Neural progenitor cell (in vitro differentiated cells): Measurements from ENCODE around the gene DIAPH2. TPM values are rescaled to one million over a fixed set of nuclear protein-coding genes. Genes with fewer than 3 reads are reported as not detected.

Source experiments
- DNase-seq: peaks from one replicate; pipeline ENCODE4 v3.0.0-alpha.2; 2016; ENCODE audit warnings: low spot score
- H2AFZ ChIP-seq: fragments of 200-600 bp; sonication (generic); replicated peaks from 2 replicates; pipeline ENCODE4 v1.6.1; 2016; ENCODE audit warnings: antibody characterized with exemption
- H3F3A ChIP-seq: fragments of 200-600 bp; sonication (generic); 2 replicates; pipeline ENCODE4 v1.6.1; 2016; ENCODE audit warnings: antibody characterized with exemption, low read depth
- H3K27ac ChIP-seq: fragments of 200-600 bp; sonication (generic); 2 replicates; pipeline ENCODE4 v1.5.1; 2016; ENCODE audit warnings: mild to moderate bottlenecking
- H3K27me3 ChIP-seq: fragments of 200-600 bp; sonication (generic); 2 replicates; pipeline ENCODE4 v1.6.1; 2016; ENCODE audit warnings: mild to moderate bottlenecking, moderate library complexity
- H3K36me3 ChIP-seq: fragments of 200-600 bp; sonication (generic); 2 replicates; pipeline ENCODE4 v1.5.1; 2016
- H3K4me1 ChIP-seq: fragments of 200-600 bp; sonication (generic); 2 replicates; pipeline ENCODE4 v1.6.1; 2016; ENCODE audit warnings: mixed run types
- H3K4me2 ChIP-seq: fragments of 200-600 bp; sonication (generic); 2 replicates; pipeline ENCODE4 v1.6.1; 2016
- H3K4me3 ChIP-seq: fragments of 200-600 bp; sonication (generic); 2 replicates; pipeline ENCODE4 v1.5.1; 2016
- H3K79me2 ChIP-seq: fragments of 200-600 bp; sonication (generic); 2 replicates; pipeline ENCODE4 v1.6.1; 2016; ENCODE audit warnings: low read depth
- H3K9ac ChIP-seq: fragments of 200-600 bp; sonication (generic); 2 replicates; pipeline ENCODE4 v1.6.1; 2016
- H3K9me3 ChIP-seq: fragments of 200-600 bp; sonication (generic); 2 replicates; pipeline ENCODE4 v1.5.1; 2016; ENCODE audit warnings: low read depth
- H4K20me1 ChIP-seq: fragments of 200-600 bp; sonication (generic); 2 replicates; pipeline ENCODE4 v1.6.1; 2016; ENCODE audit warnings: low read depth
- H3K27ac Mint-ChIP-seq: 3 replicates; pipeline ENCODE4 v1.8.0; 2021; ENCODE audit warnings: mixed read lengths
- H3K27me3 Mint-ChIP-seq: 2 replicates; pipeline ENCODE4 v1.8.0; 2022; ENCODE audit warnings: low read depth, mild to moderate bottlenecking, inconsistent platforms, moderate library complexity, mixed read lengths; ENCODE audit not compliant: insufficient read depth
- H3K36me3 Mint-ChIP-seq: 3 replicates; pipeline ENCODE4 v1.8.0; 2021; ENCODE audit warnings: mixed read lengths
- H3K4me1 Mint-ChIP-seq: 3 replicates; pipeline ENCODE4 v1.8.0; 2021; ENCODE audit warnings: mixed read lengths
- H3K4me3 Mint-ChIP-seq: 3 replicates; pipeline ENCODE4 v1.8.0; 2021; ENCODE audit warnings: mild to moderate bottlenecking, moderate library complexity, mixed read lengths
- H3K9me3 Mint-ChIP-seq: 3 replicates; pipeline ENCODE4 v1.8.0; 2020; ENCODE audit warnings: mixed read lengths
- EZH2 ChIP-seq: fragments of 200-600 bp; sonication (generic); IDR thresholded peaks from 2 replicates; pipeline ENCODE4 v1.6.1; 2017; ENCODE audit warnings: antibody characterized with exemption, mild to moderate bottlenecking, moderate library complexity
- EZH2phosphoT487 ChIP-seq: fragments of 200-600 bp; sonication (generic); IDR thresholded peaks from 2 replicates; pipeline ENCODE4 v1.6.1; 2017; ENCODE audit warnings: antibody characterized with exemption
- total RNA-seq: library from RNA; depleted of rRNA; stranded (reverse); fragments of >200 nt; gene quantifications from 2 replicates; pipeline ENCODE4 v1.2.3, GENCODE V29; 2015; ENCODE audit warnings: low replicate concordance
- TF ChIP-seq, protein P1 (sequence below): fragments of 200-600 bp; sonication (generic); IDR thresholded peaks from 2 replicates; pipeline ENCODE4 v1.5.1; 2017; ENCODE audit warnings: antibody characterized with exemption, mild to moderate bottlenecking

Gene DIAPH2
- total RNA-seq, 1 donor from 2014 or later, result 24.0 TPM

GRCh38 chrX:97060020-97060419, 375.4 kb downstream of the DIAPH2 start:
- peak overlapping the region; percentile 21 for H3K4me2 ChIP-seq
- H3K27me3 Mint-ChIP-seq, result peaks cover 4% of the 10 kb centered on the region
- H3K9me3 Mint-ChIP-seq, result no peaks in the 10 kb centered on the region
- no peak overlapping the region for H3K4me3 ChIP-seq
- H3K27ac ChIP-seq, result no peak overlapping the region
- H3K9ac ChIP-seq, result no peak overlapping the region
- H3F3A ChIP-seq, result no peaks in the 10 kb centered on the region
- no peaks in the 10 kb centered on the region for H3K9me3 ChIP-seq
- H3K4me1 Mint-ChIP-seq, result peaks cover 21% of the 10 kb centered on the region
- H3K79me2 ChIP-seq, result no peaks in the 10 kb centered on the region
- no peak overlapping the region for H3K27ac Mint-ChIP-seq
- no peaks in the 10 kb centered on the region for H4K20me1 ChIP-seq
- H3K36me3 ChIP-seq, result no peaks in the 10 kb centered on the region
- DNase-seq, result peak; percentile 60
- H3K4me3 Mint-ChIP-seq, result no peak overlapping the region
- H3K4me1 ChIP-seq, result peaks cover 8% of the 10 kb centered on the region
- TF ChIP-seq EZH2phosphoT487 (no peak), EZH2 (no peak)
- peaks cover 29% of the 10 kb centered on the region for H3K27me3 ChIP-seq
- no peak overlapping the region for H2AFZ ChIP-seq
- no peaks in the 10 kb centered on the region for H3K36me3 Mint-ChIP-seq

GRCh38 chrX:97065066-97065465, 380.4 kb downstream of the DIAPH2 start:
- DNase-seq, result no peak
- Mint-ChIP-seq H3K4me3 (no peak overlapping the region), H3K9me3 (no peaks in the 10 kb centered on the region), H3K36me3 (no peaks in the 10 kb centered on the region), H3K27ac (no peak overlapping the region), H3K4me1 (peaks cover 6% of the 10 kb centered on the region), H3K27me3 (peaks cover 2% of the 10 kb centered on the region)
- H3K79me2 ChIP-seq, result no peaks in the 10 kb centered on the region
- H2AFZ ChIP-seq, result no peak overlapping the region
- H3K4me2 ChIP-seq, result no peak overlapping the region
- H3K36me3 ChIP-seq, result no peaks in the 10 kb centered on the region
- peaks cover 12% of the 10 kb centered on the region for H3K27me3 ChIP-seq
- H3F3A ChIP-seq, result no peaks in the 10 kb centered on the region
- TF ChIP-seq, protein P1, sequence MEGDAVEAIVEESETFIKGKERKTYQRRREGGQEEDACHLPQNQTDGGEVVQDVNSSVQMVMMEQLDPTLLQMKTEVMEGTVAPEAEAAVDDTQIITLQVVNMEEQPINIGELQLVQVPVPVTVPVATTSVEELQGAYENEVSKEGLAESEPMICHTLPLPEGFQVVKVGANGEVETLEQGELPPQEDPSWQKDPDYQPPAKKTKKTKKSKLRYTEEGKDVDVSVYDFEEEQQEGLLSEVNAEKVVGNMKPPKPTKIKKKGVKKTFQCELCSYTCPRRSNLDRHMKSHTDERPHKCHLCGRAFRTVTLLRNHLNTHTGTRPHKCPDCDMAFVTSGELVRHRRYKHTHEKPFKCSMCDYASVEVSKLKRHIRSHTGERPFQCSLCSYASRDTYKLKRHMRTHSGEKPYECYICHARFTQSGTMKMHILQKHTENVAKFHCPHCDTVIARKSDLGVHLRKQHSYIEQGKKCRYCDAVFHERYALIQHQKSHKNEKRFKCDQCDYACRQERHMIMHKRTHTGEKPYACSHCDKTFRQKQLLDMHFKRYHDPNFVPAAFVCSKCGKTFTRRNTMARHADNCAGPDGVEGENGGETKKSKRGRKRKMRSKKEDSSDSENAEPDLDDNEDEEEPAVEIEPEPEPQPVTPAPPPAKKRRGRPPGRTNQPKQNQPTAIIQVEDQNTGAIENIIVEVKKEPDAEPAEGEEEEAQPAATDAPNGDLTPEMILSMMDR, result no peak
- no peak for TF ChIP-seq EZH2phosphoT487
- no peak for TF ChIP-seq EZH2
- no peaks in the 10 kb centered on the region for H3K9me3 ChIP-seq
- peaks cover 4% of the 10 kb centered on the region for H3K4me1 ChIP-seq
- no peaks in the 10 kb centered on the region for H4K20me1 ChIP-seq
- no peak overlapping the region for H3K4me3 ChIP-seq
- H3K27ac ChIP-seq, result no peak overlapping the region
- no peak overlapping the region for H3K9ac ChIP-seq

GRCh38 chrX:97065973-97066372, 381.3 kb downstream of the DIAPH2 start:
- Histone ChIP-seq H3F3A (no peaks in the 10 kb centered on the region), H3K4me2 (no peak overlapping the region), H3K27me3 (peaks cover 4% of the 10 kb centered on the region), H3K4me1 (no peaks in the 10 kb centered on the region), H3K4me3 (no peak overlapping the region), H3K9ac (no peak overlapping the region), H3K27ac (no peak overlapping the region), H3K9me3 (no peaks in the 10 kb centered on the region), H2AFZ (no peak overlapping the region), H3K79me2 (no peaks in the 10 kb centered on the region), H3K36me3 (no peaks in the 10 kb centered on the region), H4K20me1 (no peaks in the 10 kb centered on the region)
- H3K27ac Mint-ChIP-seq, result no peak overlapping the region
- H3K4me3 Mint-ChIP-seq, result no peak overlapping the region
- TF ChIP-seq, protein P1, result no peak
- H3K9me3 Mint-ChIP-seq, result no peaks in the 10 kb centered on the region
- H3K27me3 Mint-ChIP-seq, result peaks cover 2% of the 10 kb centered on the region
- no peak for DNase-seq
- H3K4me1 Mint-ChIP-seq, result no peaks in the 10 kb centered on the region
- no peaks in the 10 kb centered on the region for H3K36me3 Mint-ChIP-seq

GRCh38 chrX:97066381-97066780, 381.7 kb downstream of the DIAPH2 start:
- no peaks in the 10 kb centered on the region for H4K20me1 ChIP-seq

More at GRCh38 chrX:97066381-97066780, 381.7 kb downstream of the DIAPH2 start:
- Histone ChIP-seq H3K36me3 (no peaks in the 10 kb centered on the region), H3K9ac (no peak overlapping the region), H3K27me3 (peaks cover under 1% of the 10 kb centered on the region), H3F3A (no peaks in the 10 kb centered on the region), H3K9me3 (no peaks in the 10 kb centered on the region), H3K4me2 (no peak overlapping the region), H3K79me2 (no peaks in the 10 kb centered on the region), H2AFZ (no peak overlapping the region), H3K4me3 (no peak overlapping the region), H3K27ac (no peak overlapping the region), H3K4me1 (no peaks in the 10 kb centered on the region)
- Mint-ChIP-seq H3K4me3 (no peak overlapping the region), H3K4me1 (no peaks in the 10 kb centered on the region), H3K27me3 (peaks cover 2% of the 10 kb centered on the region), H3K27ac (no peak overlapping the region), H3K9me3 (no peaks in the 10 kb centered on the region), H3K36me3 (no peaks in the 10 kb centered on the region)
- TF ChIP-seq EZH2, result no peak
- TF ChIP-seq, protein P1, result no peak
- no peak for TF ChIP-seq EZH2phosphoT487
- DNase-seq, result no peak
